Neural progenitor cell (in vitro differentiated cells): ENCODE results near the gene FAM131B.

Experiments used
- CTCF ChIP-seq: fragments of 200-600 bp; sonication (generic); IDR thresholded peaks from 2 replicates; pipeline ENCODE4 v1.5.1; 2017; ENCODE audit warnings: antibody characterized with exemption, mild to moderate bottlenecking
- EZH2 ChIP-seq: fragments of 200-600 bp; sonication (generic); IDR thresholded peaks from 2 replicates; pipeline ENCODE4 v1.6.1; 2017; ENCODE audit warnings: antibody characterized with exemption, mild to moderate bottlenecking, moderate library complexity
- EZH2phosphoT487 ChIP-seq: fragments of 200-600 bp; sonication (generic); IDR thresholded peaks from 2 replicates; pipeline ENCODE4 v1.6.1; 2017; ENCODE audit warnings: antibody characterized with exemption

GRCh38 chr7:143303733-143304132 is 58.8 kb downstream of the FAM131B start:
- TF ChIP-seq CTCF: no peak
- no peak for TF ChIP-seq EZH2
- TF ChIP-seq EZH2phosphoT487: no peak
